ENCODE measurements around the gene RECK. TPM values are rescaled to one million over a fixed set of nuclear protein-coding genes. Genes with fewer than 3 reads are reported as not detected.

Gene RECK
- total RNA-seq, 2 donors from 2014 or later = 4.2 to 5.4 TPM

DNA sequence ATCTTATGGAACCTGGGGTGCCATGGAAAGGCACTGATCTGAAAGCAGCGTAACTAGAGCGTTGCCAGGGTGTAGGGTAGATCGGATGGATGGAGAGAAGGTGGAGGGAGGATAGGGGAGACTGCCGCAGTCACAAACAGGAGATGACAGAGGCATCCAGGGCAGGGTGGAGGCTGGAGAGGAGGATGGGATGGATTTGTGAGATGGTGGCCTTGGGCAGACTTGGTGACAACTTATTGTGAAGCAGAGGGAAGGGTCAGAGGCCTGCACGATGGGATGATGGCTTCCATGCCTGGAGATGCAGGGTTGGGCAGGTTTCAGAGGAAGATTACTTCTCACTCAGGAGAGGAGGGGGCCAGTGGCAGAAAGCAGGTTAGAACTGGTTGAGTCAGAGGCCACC lies 102.2 kb downstream of the RECK start:
- Mint-ChIP-seq H3K9me3 (no peaks in the 10 kb centered on the region), H3K36me3 (ENCODE audit: low read depth) (no peaks in the 10 kb centered on the region), H3K4me1 (peaks cover 57% of the 10 kb centered on the region), H3K27me3 (no peaks in the 10 kb centered on the region), H3K27ac (no peak overlapping the region), H3K4me3 (peak overlapping the region; percentile 86)
- ATAC-seq (replicated peaks) = no peak

DNA sequence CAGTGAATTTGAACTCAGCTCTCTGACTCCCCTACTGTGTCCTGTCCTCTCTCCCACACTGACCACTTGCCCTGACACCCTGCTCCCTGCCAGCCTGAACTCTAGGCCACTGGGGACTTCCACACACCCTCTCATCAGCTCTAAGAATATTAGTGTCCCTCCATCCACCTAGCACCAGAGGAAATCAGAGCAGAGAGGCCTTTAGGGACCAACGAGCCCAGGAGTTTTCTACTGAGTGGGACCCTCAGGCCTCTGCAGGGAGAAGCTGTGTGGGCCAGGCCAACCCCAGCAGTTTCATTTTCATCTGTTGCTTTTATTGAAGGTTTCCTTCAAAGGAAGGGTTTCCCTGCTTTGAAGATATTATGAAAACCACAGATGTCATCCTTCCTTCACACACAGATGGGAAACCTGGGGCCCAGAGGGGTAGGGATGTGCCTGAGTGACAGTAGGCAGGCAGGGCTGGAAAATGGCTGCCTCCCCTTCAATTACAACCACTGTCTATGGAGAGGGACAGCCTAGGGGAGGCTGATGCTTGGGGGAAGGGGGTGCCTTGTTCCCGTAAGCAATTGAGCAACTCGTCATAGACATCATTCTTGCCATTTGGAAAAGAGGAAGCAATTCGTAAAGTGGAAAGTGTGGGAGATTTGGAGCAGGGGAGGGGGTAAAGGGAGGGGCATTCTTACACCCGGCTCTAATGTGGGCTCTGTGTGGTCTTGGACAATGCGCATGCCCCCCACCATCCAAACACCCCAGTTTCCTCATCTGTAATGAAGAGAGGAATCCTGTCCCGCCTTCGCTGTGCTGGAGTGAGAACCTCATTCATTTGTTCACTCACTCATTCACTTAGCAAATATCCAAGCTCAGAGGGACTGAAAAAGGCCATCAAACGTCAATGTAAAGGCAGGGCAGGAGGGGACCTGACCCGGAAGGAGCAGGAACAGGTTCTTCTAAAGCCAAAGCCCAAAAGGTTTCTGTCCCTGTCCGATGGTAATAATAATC lies 103.7 kb downstream of the RECK start:
- Mint-ChIP-seq H3K27ac (peak overlapping the region; percentile 91), H3K4me3 (peak overlapping the region; percentile 86), H3K9me3 (peaks cover 2% of the 10 kb centered on the region), H3K4me1 (peaks cover 72% of the 10 kb centered on the region), H3K27me3 (no peaks in the 10 kb centered on the region), H3K36me3 (ENCODE audit: low read depth) (no peaks in the 10 kb centered on the region)
- ATAC-seq (replicated peaks) = peak; percentile 1

DNA sequence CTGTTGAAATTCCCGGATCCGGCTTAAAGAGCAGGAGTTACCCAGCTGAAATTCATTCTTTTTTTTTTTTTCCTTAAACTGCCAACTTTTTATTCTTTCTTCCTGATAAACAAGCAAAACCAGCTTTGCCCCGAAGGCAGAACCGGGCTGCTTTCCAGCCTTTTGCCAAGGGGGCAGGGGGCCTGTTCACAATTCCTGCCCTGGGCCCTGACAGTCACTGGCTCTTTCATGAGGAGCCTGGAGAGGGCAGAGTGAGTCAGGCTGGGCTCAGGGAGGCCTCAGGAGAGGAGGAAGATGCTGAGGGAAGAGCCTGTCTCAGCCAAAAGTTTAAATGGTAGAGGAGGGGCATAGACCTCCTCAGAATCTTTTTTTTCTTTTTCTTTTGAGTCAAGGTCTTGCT lies 104.6 kb downstream of the RECK start:
- Mint-ChIP-seq H3K36me3 (ENCODE audit: low read depth) (peaks cover 4% of the 10 kb centered on the region), H3K4me3 (peak overlapping the region; percentile 86), H3K27ac (peak overlapping the region; percentile 91)

DNA sequence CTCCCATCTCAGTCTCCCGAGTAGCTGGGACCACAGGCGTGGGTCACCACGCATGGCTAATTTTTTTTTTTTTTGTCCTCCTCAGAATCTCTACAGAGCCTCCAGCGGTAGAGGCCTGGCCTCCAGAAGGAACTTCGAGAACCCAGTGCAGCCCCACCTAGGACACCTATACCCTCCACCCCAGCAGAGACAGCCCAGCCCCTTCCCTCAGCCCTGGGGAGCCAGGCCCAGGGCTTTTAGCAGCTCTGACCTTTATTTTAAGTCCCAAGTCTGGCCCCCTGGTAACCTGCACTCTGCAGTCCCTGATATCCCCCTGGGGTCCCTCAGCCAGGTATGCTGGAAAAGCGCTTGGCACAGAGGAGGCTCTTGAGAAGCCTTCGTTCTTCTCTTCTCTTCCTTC lies 105.0 kb downstream of the RECK start:
- Mint-ChIP-seq H3K4me3 (peak overlapping the region; percentile 86), H3K4me1 (peaks cover 81% of the 10 kb centered on the region)
- ATAC-seq (replicated peaks) = no peak

More for the DNA sequence above, 104.6 kb downstream of the RECK start:
- peaks cover 81% of the 10 kb centered on the region for H3K4me1 Mint-ChIP-seq
- H3K9me3 Mint-ChIP-seq = peaks cover 3% of the 10 kb centered on the region
- H3K27me3 Mint-ChIP-seq = no peaks in the 10 kb centered on the region
- ATAC-seq (replicated peaks) = no peak

DNA sequence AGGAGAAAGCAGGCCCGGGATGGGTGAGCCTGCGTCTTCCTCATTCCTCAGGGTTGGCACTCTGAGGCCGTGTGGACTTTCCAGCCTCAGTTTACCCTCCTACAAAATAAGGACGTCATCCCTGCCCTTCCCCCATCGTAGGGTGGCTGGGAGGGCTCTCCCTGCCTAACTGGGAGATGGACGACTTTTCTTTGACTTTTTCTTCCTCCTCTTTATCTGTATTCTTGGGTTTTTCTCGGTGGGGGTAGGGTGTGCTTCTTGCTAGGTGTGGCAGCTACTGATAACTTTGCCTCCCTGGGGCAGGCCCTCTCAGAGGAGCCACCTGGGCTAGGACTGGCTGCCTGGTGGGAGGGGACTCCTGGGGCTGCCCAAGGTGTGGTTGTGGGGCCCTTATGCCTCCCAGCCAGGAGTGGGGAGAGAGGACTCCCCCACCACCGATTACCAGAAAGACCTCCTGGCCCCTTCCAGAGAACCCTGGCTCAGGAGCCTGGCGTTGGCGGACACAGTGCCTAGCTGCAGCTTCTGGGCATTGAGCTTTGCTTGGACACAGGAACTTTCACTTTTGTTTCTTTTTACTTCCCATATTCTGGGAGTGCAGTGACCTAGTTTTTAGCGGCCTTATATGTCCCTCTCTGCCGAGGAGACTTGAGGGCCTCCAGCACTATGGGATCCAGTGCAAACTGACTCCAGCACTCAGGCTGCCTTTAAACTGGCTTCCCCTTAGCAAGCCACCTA lies 106.0 kb downstream of the RECK start:
- Mint-ChIP-seq H3K27me3 (no peaks in the 10 kb centered on the region), H3K36me3 (ENCODE audit: low read depth) (peaks cover 13% of the 10 kb centered on the region), H3K27ac (peak overlapping the region; percentile 91), H3K9me3 (peaks cover 3% of the 10 kb centered on the region), H3K4me1 (peaks cover 84% of the 10 kb centered on the region), H3K4me3 (peak overlapping the region; percentile 86)
- no peak for ATAC-seq (replicated peaks)

More for the DNA sequence above, 105.0 kb downstream of the RECK start:
- peak overlapping the region; percentile 91 for H3K27ac Mint-ChIP-seq
- H3K27me3 Mint-ChIP-seq = no peaks in the 10 kb centered on the region
- H3K9me3 Mint-ChIP-seq = peaks cover 3% of the 10 kb centered on the region
- H3K36me3 Mint-ChIP-seq (ENCODE audit: low read depth) = peaks cover 5% of the 10 kb centered on the region

DNA sequence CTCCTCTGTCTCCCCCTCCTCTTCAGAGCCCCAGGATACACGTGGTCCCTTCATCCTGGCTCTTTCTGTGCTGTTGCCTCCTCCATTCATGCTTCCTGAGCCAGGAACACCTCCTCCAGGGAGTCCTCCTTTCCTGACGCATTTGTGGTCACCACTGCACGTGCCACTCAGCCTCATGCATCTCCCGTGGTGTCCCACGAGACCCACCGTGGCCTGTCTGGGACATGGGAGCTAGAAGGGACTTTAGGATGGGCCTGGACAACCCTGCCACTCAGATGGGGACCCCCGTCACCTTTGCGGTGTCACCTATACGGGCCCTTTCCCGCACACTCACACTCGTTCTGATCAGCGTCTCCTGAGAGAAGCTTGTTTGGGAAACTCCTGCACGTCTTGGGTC lies 106.5 kb downstream of the RECK start:
- H3K9me3 Mint-ChIP-seq = peaks cover 3% of the 10 kb centered on the region
- no peak for ATAC-seq (replicated peaks)
- H3K36me3 Mint-ChIP-seq (ENCODE audit: low read depth) = peaks cover 13% of the 10 kb centered on the region
- peaks cover 86% of the 10 kb centered on the region for H3K4me1 Mint-ChIP-seq
- peak overlapping the region; percentile 91 for H3K27ac Mint-ChIP-seq
- H3K27me3 Mint-ChIP-seq = no peaks in the 10 kb centered on the region
- H3K4me3 Mint-ChIP-seq = peak overlapping the region; percentile 86

DNA sequence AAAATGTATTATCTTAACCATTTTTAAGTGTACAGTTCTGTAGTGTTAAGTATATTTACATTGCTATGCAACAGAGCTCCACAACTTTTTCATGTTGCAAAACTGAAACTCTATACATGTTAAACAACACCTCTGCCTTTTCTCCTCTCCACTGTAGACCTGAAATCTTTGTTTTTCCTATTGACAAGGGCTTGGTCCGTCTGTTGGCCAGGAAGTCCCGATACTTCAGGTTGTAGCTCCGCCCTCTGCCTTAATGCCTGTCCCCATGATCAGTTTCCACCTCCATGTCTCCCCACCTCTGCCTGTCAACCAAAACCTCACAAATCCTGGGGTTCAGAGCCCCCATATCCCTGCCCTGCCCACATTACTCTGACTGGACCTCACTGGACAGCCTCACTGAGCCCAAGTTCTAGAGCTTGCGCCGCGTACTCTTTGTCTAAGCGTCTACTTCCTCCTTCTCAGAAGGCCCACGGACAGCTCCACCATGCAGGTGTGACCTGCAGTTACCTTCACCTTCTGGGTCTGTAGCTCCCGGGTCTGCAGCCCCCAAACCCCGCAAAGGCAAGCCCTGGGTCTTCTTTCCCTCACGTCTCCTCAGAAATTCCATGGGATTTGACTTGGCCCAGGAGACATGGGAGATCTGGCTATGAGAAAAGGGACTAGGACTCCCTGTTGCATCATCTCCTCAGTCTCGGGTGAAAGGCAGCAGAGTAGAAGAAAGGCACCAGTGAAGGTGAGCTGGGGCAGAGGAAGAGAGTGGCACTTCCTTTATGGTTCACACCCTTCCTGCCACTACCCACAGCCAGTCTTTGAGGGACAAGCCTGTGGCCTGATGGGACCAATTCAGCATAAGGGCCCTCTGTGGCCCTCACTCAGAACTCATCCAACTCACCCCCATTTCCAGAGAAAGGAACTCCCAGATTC lies 107.9 kb downstream of the RECK start:
- Mint-ChIP-seq H3K27ac (peak overlapping the region; percentile 91), H3K27me3 (no peaks in the 10 kb centered on the region), H3K36me3 (ENCODE audit: low read depth) (peaks cover 13% of the 10 kb centered on the region), H3K4me3 (peak overlapping the region; percentile 86), H3K9me3 (peaks cover 3% of the 10 kb centered on the region), H3K4me1 (peaks cover 72% of the 10 kb centered on the region)
- ATAC-seq (replicated peaks) = peak; percentile 34

DNA sequence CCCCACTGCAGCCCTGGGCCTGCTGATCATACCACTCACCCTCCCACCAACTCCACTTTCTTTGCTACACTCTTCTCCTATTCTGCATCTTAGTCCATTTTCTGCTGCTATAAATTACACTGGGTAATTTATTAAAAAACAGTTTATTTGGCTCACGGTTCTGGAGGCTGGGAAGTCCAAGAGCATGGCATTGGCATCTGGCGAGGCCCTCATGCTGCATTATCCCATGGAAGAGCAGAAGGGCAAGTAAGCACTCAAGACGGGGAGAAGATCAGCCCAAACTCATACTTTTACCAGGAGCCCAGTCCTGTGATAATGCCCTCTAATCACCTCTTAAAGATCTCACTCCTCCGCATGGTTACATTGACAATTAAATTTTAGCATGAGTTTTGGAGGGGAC lies 109.3 kb downstream of the RECK start:
- Mint-ChIP-seq H3K9me3 (peaks cover 3% of the 10 kb centered on the region), H3K4me3 (peak overlapping the region; percentile 86), H3K27ac (no peak overlapping the region), H3K4me1 (peaks cover 67% of the 10 kb centered on the region), H3K27me3 (no peaks in the 10 kb centered on the region), H3K36me3 (ENCODE audit: low read depth) (peaks cover 13% of the 10 kb centered on the region)
- ATAC-seq (replicated peaks) = no peak

DNA sequence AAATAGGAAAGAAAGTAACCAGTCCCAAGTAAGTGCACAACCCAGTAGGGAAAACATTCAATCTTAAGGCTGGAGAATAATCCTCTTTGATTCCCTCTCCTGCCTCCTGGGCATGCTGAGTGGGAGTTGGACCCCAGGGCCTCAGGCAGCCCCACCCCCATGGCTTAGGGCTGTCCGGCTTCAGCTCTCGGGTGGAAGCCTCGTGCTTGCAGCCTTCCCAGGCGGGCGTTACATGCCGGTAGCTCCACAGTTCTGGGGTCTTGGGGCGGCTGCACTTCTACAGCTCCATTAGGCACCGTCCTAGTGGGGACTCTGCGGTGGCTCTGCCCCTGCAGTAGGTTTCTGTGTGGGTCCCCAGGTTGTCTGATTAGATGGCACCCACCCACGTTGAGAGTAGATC lies 109.9 kb downstream of the RECK start:
- H3K27ac Mint-ChIP-seq = no peak overlapping the region
- H3K36me3 Mint-ChIP-seq (ENCODE audit: low read depth) = peaks cover 16% of the 10 kb centered on the region
- peaks cover 3% of the 10 kb centered on the region for H3K9me3 Mint-ChIP-seq
- no peak for ATAC-seq (replicated peaks)
- peak overlapping the region; percentile 86 for H3K4me3 Mint-ChIP-seq
- peaks cover 69% of the 10 kb centered on the region for H3K4me1 Mint-ChIP-seq
- no peaks in the 10 kb centered on the region for H3K27me3 Mint-ChIP-seq

DNA sequence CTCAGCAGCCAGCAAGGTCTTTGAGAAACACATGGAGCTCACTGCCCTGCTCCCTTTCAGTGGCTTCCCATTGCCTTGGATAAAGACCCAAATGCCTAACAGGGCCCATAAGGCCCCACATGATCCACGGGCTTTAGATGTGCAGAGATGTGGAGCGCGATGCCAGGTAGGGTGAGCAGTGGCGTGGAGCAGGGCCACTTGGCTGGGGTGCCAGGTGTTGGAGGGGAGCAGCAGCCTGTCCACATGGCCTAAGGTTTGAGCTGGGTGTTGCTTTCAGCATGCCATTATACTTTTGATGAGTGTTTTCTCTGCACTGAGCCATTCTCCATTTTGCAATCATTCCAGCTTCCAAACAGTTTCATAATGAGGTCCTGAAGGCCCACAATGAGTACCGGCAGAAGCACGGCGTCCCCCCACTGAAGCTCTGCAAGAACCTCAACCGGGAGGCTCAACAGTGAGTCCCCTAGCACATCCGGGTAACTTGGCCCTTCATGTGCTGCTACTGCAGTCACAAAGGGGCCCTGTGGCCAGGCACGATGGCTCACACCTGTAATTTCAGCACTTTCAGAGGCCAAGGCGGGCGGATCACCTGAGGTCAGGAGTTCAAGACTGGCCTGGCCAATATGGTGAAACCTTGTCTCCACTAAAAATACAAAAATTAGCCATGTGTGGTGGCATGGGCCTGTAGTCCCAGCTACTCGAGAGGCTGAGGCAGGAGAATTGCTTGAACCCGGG lies 110.9 kb downstream of the RECK start:
- peaks cover 3% of the 10 kb centered on the region for H3K9me3 Mint-ChIP-seq
- H3K27ac Mint-ChIP-seq = peak overlapping the region; percentile 12

DNA sequence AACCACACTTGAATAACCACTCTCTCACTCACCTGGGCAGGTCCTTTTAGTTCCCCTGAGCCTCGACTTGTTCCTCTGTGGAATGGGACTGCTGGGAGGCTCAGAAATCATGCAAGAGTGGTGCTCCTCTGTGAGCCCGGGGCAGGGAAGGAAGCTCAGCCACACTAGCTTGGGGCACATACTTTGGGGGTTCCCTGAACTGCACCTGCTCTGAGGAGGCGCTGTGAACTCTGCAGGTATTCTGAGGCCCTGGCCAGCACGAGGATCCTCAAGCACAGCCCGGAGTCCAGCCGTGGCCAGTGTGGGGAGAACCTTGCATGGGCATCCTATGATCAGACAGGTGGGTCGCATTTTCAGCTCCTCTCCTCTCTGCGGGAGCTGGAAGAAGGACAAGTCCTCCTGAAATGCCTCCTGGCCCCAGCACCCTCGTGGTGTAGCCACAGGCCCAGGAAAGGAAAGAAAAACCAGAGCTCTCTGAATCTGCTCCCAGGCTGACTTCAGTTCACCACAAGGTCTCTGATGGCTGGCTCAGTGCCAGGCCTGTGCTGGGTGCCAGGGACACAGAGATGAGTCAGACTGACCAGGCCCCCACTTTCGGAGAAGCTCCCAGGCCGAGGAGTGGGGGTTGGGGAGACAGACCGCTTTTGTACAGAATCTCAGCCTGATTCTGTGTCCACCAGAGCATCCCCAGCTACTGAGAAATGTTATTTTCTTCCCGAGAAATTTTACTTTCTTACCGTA lies 111.8 kb downstream of the RECK start:
- Mint-ChIP-seq H3K4me3 (peak overlapping the region; percentile 51), H3K9me3 (peaks cover 3% of the 10 kb centered on the region), H3K27ac (no peak overlapping the region), H3K4me1 (peaks cover 62% of the 10 kb centered on the region), H3K27me3 (no peaks in the 10 kb centered on the region), H3K36me3 (ENCODE audit: low read depth) (peaks cover 21% of the 10 kb centered on the region)
- ATAC-seq (replicated peaks) = peak; percentile 68

More for the DNA sequence above, 110.9 kb downstream of the RECK start:
- no peaks in the 10 kb centered on the region for H3K27me3 Mint-ChIP-seq
- H3K4me1 Mint-ChIP-seq = peaks cover 65% of the 10 kb centered on the region
- peak overlapping the region; percentile 30 for H3K4me3 Mint-ChIP-seq
- H3K36me3 Mint-ChIP-seq (ENCODE audit: low read depth) = peaks cover 21% of the 10 kb centered on the region
- no peak for ATAC-seq (replicated peaks)

DNA sequence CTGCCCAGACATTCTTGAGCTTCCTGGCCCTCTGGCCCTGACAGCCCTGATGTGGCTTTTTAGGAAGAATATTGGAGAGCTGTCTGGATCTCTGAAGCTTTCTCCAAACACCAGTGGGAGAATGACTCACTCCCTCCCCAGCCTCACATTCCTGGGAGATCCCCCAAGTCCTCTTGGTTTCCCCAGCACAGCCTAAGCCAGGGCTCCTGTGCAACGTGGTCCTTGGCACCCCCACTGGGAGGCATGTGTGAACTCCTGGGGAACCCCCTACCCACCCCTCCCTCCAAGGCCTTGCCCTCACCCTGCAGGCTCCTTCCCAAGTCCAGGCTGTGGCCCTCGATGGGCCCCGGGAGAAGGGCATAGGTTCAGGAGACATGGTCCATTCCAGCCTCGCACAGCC lies 112.5 kb downstream of the RECK start:
- H3K4me1 Mint-ChIP-seq = peaks cover 59% of the 10 kb centered on the region
- peak overlapping the region; percentile 51 for H3K4me3 Mint-ChIP-seq
- H3K27ac Mint-ChIP-seq = no peak overlapping the region
- peaks cover 3% of the 10 kb centered on the region for H3K9me3 Mint-ChIP-seq
- H3K27me3 Mint-ChIP-seq = no peaks in the 10 kb centered on the region
- no peak for ATAC-seq (replicated peaks)
- H3K36me3 Mint-ChIP-seq (ENCODE audit: low read depth) = peaks cover 23% of the 10 kb centered on the region
